GM11168 (cell line): ENCODE results near the gene UCHL1.

Experiments
- in situ Hi-C: fragments of 300-500 bp; cut with MboI; formaldehyde crosslinking; loops from one replicate; pipeline ENCODE4 v1.12.0; 2022; ENCODE audit warnings: low sequenced_read_pairs; ENCODE audit not compliant: unreplicated experiment

Gene UCHL1

DNA sequence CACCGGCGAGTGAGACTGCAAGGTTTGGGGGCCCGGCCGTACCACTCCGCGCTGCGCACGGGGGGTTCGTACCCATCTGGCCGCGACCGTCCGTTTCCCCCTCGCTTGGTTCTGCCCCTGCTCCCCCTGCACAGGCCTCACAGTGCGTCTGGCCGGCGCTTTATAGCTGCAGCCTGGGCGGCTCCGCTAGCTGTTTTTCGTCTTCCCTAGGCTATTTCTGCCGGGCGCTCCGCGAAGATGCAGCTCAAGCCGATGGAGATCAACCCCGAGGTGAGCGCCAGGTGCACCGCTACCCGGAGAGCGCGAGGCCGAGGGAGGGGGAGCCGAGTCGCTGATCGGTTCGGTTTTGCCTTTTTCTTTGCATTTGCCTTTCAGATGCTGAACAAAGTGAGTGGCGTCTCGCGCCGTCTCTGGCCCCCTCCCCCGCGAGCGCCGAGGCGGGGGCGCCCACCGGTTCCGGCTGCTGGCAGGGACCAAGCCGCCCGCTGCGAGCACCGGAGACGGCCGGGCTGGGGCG is at the start of gene UCHL1:
Gene UCHL1, plus strand, starts transcription at position 189 of the 517 bp plus-strand sequence. Its CDS starts 49 bp downstream, at position 238.
- in situ Hi-C loops: no loop called here

DNA sequence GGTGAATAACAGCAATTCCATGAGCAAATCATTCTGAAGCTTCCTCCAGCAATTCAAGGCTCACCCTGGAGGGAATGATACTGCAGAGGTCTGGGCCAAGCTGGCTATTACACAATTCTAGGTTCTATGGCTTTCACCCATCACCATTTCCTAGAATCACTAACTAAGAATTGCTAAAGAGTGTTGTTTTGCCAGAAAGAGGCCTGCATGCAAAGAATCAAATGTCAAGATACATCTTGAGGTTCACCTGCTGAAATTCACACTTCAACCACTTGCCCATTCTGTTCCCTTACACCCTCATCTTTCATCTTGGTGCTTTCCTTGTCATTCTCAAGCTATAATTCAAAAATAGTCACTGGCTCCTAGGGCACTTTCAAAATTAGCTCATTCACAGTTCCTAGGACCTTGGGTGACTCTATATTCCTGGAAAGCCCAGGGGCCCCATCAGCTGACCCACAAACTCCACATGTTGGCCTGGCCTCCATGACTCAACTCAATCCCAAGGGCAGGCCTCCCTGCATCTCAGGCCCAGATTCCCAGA is 49.4 kb upstream of the UCHL1 start:
- in situ Hi-C loops: no loop called here

DNA sequence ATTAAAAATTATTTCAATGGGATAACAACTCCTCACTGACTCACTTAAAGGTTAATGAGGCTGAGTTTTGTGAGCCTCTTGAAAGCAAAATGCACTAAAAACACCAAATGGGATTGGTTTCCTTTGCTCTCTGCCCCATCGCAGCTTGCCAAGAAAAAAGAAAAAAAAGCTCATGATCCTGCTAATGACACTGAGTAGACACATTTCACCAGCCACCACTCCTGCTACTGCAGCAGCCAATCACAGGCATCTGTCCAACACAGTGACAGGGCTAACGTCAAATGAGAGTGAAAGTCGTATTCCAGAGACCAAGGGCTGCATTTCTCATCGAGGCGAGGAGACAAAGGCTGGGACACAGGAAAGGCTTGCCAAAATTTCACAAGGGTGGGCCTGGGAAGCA is 47.5 kb upstream of the UCHL1 start:
- in situ Hi-C loops: no loop called here

DNA sequence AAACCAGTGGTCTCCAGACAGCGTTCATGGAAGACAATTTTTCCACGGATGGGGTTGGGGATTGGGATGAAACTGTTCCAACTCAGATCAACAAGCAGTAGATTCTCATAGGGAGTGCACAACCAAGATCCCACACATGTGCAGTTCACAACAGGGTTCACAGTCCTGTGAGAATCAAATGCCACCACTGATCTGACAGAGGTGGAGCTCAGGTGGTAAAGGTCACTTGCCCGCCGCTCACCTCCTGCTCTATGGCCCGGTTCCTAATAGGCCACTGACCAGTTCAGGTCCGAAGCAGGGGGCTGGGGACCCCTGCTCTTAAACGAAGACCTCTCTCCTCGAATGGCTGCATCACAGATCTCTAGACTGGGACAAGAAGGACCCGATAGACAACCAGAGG is 46.8 kb upstream of the UCHL1 start:
- in situ Hi-C loops: no loop called here

DNA sequence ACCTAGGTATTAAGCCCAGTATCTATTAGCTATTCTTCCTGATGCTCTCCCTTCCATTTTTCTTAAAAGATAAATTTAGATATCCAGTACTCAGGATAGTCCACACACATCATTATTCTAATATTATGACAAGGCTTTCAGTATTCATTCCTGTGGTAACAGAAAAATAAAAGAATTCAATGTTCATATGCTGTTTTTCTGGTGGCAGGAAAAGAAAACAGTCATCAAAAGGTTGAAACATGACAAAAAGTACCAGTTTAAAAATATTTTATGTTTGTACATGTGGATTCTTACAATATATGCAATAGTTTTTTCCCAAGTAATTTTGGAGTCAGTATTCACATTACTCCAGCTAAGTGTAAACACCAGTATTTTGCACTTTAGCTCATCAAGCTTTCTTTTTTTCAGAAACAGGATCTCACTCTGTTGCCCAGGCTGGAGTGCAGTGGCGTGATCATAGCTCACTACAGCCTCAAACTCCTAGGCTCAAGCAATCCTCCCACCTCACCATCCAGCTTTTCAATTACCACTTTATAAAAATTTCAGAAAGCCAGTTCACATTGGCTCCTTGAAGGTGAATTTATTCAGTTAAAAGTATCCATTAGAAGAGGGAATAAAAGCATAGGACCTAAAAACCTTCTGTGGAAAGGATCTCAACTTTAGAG is 44.6 kb upstream of the UCHL1 start:
- in situ Hi-C loops: no loop called here

DNA sequence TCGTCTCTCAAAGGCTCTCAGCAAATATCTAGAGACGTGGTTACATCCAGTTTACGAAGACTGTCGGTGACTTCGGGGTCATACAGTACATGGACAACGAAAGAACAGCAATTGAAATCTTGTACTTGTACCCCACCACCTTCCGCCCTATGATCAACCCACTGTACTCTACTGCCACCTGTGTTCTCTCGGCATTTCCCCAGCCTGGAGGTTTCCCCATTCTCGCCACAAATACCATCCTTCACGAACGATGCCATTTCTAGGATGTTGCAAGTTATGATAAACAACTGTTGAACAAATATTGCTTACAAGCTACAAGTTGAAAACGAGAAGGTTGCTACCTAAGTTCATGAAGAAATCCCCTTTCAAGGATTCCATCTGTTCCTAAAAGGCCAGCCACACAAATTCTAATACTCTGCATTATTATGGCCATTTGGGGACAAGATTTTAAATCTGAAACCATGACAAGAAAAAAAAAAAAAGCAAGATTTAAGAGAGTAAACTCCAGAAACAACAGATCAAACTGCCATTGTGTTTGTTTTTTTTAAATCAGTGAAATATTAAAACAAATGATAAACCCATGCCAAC is 44.0 kb upstream of the UCHL1 start:
- in situ Hi-C loops: no loop called here

DNA sequence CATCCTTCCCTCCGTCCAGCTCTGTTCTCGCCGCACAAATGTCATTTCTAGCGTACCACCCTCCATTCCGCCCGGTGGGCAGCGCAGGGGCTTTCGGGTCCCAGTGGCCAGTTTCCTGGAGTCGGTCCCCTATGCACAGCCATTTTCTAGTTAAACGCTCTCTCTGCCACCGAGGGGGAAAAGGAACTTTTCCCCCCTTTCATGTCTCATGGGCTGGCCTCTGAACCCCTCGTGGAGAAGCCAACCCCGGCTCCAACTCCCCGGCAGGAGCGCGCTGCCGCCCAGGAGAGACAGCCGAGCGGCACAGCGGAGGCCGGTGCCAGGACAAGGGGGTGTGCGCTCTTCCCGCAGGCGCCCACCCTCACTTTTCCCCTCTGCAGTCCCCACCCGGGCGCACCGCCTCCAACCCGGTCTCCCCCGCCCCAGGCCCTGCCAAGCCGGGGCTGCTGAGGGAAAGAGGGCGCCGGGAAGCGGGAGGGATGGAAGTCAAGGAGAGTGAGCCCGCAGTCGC is 43.0 kb upstream of the UCHL1 start:
- in situ Hi-C loops: no loop called here

DNA sequence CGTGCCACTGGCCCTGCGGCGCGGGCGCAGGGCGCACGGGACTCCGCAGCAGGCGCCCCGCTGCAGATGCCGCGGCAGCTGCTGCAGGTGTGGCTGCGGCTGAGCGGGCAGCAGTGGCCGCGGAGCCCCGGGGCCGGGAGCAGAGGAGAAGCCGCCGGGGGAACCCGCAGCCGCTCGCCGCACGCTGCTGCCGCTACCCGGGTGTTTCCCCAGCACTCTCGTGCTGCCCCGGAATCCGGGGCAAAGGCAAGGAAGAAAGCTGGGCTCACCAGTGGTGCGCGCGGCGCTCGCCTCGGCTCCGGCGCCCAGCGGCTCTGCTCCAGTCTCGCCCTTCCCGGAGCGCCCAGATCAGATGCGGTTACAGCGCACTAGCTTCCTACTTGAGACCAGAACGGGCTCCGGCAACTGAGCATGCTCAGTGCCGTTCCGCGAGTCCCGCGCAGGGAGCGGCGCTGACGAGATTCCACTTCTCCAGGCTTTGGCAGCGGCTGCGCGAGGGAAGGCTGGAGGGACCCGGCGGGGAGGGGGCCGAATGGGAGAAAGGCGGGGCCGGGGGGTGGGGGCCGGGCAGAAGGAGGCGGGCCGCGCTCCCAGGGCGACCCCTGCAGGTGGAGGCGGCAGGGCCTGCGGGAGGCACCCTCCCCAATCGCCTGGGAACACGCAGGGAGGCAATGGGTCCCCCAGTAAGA is 42.4 kb upstream of the UCHL1 start, which contains the start of gene APBB2:
Gene APBB2, minus strand, starts transcription at position 407 of the 689 bp plus-strand sequence. CDS start 181,288 bp downstream, outside the sequence.
- in situ Hi-C loops: no loop called here

DNA sequence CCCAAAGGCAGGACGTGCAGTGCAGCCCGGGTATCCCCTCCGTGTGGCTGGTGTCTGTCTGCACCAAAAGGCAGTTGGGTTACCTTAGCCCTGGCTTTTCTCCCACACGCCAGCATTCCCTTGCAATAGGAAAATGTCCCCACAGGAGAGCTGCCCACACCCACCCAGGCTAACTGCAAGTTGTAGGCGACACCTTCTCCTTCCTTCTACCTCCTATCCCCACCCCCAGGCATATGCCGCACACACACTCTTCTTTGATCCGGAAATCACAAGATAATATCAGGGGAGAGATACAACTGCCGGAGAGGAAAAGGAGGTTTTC is 41.9 kb upstream of the UCHL1 start:
- in situ Hi-C loops: loop anchor here (5.0 kb wide), 1 partner anchor 232 kb away; no protein-coding TSS in a partner anchor

DNA sequence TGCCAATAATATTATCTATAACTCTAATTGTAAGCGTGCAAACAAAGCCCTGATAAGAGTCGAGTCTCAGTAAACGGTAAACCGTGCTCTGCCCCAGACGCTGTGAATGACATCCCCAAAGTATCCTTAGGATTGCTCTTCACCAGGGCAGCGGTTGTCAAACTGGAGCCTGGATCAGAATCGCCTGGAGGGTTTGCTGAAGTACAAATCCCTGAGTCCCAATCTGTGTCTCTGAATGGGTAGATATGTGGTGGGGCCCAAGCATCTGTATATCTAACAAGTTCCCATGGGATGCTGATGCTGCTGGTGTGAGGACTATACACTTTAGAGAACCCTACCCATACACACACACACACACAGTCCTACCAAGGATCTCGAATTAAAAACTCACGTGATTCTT is 41.6 kb upstream of the UCHL1 start:
- in situ Hi-C loops: loop anchor here (5.0 kb wide), 1 partner anchor 233 kb away; no protein-coding TSS in a partner anchor

DNA sequence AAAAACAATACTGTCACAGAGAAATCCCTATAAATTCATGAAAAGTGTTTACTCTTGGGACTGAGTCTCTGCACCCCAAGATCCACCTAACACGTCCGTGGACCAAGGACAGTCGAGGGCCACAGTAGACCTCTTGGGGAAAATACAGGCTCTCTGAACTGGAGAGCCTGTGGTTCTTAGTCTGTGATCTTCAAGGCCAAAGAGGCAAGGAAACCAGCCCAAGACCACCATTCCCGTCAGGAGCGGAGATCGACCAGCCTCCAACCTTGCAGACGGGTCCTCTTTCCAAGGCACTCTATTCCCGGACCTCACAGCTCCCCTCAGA is 40.8 kb upstream of the UCHL1 start:
- in situ Hi-C loops: loop anchor here (5.0 kb wide), 1 partner anchor 234 kb away; no protein-coding TSS in a partner anchor

DNA sequence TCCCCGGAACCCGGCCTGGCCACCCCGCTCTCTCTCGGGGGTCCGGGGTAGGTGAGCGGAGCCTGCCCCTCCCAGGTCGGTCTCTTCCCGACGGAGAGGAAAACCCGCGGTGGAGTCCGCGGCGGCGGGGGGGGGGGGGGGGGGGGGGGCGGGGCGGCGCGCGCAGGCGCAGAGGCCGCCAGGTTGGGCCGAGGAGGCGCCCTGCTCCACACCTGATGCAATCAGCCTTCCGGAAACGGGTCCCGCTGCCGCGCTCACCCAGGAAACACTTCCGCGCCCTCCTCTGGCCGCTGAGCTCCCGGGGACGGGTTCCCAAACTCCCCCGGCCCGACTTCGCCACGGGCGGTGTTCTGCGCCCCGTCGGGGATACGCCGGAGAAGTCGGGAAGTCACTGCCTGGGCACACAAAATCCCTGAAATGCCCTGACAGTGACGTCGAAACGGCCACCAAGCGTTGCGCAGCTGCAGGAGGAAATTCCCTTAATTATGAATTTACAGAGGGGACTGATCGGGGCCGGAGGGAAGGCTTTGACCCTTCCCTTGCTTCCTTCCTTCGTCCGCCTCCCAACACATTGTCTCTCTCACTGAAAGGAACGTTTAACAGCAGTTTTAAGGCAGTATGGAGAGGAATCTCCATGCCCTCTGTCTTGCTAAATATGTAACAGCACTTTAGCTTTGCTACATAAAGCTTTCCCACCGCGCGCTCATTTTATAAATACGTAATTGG is 40.3 kb upstream of the UCHL1 start:
- in situ Hi-C loops: loop anchor here (5.0 kb wide), 1 partner anchor 234 kb away; no protein-coding TSS in a partner anchor

DNA sequence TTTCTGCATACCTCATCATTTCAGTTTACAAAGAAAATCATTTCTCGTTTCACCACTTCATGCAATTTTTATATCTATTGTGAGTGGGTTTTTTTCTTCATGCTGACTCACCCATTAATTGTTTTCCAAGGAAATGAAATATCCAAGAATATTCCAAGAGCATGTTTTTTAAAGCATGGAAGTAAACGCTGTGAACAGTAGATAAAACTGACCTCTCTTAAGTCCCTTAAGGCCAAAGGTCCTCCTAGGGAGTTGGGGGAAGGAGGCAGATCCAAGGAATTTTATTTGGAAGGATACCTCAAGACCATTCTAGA is 39.8 kb upstream of the UCHL1 start:
- in situ Hi-C loops: loop anchor here (5.0 kb wide), 1 partner anchor 235 kb away; no protein-coding TSS in a partner anchor

DNA sequence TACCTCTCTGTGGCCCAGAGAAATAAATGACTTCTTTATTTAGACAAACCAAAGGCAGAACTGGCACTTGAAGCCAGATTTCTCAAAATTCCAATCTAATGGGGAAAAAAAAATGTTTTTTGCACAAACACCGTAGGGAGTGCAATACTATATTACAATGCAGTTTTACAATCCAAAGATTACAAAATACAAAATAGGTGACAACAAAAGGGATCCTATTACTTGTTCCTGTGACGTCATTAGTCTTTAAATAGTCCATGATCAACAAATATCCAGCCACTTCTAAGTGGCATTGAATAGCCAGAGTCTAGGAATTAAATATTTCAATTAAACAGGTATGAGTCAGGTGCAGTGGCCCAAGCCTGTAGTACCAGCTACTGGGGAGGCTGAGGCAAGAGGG is 39.4 kb upstream of the UCHL1 start:
- in situ Hi-C loops: loop anchor here (5.0 kb wide), 1 partner anchor 235 kb away; no protein-coding TSS in a partner anchor

DNA sequence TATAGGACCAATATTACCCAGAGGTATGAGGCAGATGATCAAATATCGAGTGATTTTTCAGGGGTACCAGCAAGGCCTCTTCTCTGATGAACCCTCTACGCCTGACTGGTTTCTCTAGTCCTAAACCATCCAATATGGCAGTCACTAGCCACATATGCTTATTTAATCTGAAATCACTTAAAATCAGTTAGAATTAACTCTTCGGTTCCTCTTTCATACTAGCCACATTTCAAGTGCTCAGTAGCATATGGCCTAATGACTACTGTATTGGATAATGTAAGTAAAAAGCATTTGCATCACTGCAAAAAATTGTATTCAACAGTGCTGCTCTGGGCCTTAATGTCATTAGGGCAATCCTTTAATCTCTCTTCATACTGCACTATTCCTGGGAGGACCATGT is 38.0 kb upstream of the UCHL1 start:
- in situ Hi-C loops: loop anchor here (5.0 kb wide), 1 partner anchor 236 kb away; no protein-coding TSS in a partner anchor

DNA sequence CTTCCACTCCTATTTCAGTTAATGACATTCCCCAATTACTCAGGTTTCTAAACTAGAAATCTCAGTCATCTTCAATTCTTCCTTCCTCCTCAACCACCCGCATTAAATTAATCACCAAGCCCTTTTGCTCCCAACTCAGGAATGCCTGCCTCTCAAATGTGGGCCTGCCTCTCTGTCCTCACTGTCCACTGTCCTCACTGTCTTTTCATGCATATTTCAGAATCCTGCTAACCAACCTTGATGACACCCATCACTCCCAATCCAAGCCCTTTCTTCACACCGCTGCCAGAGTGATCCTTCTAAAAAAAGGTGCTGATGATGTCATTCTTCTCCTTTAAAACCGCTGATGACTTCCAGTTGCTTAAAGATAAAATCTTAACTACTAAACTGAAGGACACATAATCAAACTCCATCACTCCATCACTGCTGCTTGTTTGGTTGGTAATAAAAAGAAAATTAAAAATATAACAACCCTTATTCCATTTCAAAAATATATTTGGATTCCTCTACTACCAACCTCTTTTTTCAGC is 37.2 kb upstream of the UCHL1 start:
- in situ Hi-C loops: loop anchor here (5.0 kb wide), 1 partner anchor 237 kb away; no protein-coding TSS in a partner anchor

DNA sequence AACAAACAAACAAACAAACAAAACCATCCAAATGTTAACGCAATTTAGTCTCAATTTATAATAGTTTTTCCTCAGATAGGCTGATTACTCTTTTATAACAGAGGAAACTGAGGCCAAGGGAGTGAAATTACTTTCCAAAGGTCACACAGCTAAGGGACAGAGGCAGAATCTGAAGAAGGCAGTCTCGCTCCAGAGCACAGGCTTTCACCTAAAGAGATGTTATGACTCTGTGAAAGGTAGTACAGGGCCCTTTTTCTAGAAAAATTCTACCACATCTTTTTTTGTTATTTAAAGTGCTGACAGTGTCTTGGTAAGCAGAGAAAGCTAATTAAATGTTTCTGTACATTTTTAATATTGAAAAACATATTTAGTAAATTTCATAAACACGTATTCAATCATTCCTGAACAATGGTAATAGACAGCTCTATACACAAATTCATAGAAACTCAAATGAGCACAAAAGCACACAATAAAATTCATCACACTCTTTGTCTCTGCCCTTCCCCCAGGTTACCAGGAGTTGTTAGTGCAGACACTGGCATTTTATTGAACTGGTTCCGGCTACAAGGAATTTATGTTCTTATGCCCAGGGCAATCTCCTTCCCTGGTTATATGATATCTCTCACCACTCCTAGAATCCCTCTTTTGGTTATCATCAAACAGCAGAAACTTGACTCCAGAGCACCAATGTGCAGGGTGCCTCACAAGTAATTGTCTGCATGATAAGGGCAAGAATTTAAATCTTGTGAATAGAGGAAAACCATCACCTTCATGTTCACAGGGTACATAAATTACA is 34.7 kb upstream of the UCHL1 start:
- in situ Hi-C loops: no loop called here

DNA sequence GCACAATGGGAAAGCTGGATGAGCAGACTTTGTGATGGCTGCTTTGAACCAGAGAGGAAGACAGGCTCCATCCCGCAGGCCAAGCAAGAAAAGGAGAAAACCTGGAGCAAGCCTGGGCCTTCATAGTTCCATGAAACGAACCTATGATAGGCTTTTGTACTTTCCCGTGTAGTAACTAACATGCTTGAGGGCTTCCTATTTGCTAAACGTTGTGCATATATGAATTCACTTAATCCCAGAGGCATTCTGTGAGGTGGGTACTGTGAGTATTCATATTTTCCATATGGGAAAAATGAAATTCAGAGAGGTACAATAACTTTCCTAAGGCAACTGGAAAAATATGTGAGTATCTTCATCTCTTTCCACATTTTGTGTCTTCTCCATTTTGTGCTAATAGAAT is 28.8 kb upstream of the UCHL1 start:
- in situ Hi-C loops: no loop called here

DNA sequence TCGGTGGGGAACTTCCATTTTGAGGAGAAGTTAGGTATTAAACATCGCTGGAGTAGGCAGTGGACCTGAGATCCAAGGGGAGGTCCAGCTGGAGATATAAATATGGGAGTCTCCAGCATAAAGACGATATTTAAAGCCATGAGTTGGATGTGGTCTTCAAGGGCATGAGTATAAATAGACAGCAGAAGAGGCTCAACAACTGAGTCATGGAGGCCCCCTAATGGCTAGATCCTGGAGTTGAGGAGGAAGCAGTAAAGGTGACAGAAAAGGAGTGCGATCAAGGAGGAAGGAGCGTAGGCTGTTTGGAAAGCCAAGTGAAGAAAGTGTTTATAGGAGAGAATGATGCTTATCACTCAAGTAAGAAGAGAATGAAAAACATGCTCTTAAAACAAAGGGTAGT is 24.3 kb upstream of the UCHL1 start:
- in situ Hi-C loops: no loop called here
